Measurements from ENCODE around the gene LRRC8B. TPM values are rescaled to one million over a fixed set of nuclear protein-coding genes. Genes with fewer than 3 reads are reported as not detected.

The LRRC8B gene
- total RNA-seq, 1 experiment from 2014 or later = 42.9 TPM

DNA sequence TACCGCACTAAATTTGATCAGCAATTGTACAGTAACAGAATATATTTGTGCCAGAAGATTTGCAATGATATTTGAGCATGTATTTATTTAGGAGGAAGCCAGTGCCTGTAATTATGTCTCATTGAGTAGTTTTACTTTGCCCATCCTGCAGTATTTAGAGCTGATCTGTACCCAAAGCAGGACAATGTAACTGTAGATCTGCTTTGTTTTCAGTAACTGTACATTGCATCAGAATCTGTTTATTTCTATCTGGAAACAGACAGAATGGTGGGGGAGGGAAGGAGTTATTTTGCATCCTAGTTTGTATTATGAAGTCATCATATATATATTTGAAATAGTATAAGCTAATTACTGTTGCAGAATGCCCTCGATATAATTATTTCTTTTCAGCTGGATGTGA is 72.1 kb downstream of the LRRC8B start:
- no peak overlapping the region for H3K27ac Mint-ChIP-seq (ENCODE audit: unreplicated experiment)
- peaks cover 14% of the 10 kb centered on the region for H3K4me1 Mint-ChIP-seq (ENCODE audit: low read depth, unreplicated experiment)
- peaks cover 5% of the 10 kb centered on the region for H3K36me3 Mint-ChIP-seq (ENCODE audit: insufficient read depth, unreplicated experiment)
- no peaks in the 10 kb centered on the region for H3K27me3 Mint-ChIP-seq (ENCODE audit: unreplicated experiment)
- H3K9me3 Mint-ChIP-seq (ENCODE audit: low read depth, unreplicated experiment) = no peaks in the 10 kb centered on the region
- no peak for DNase-seq
- intact Hi-C loops (cut with micrococcal nuclease; ENCODE audit: unreplicated experiment) = loop anchor here (5.0 kb wide), 2 partner anchors 44 to 166 kb away; no protein-coding TSS in a partner anchor
- CTCF ChIA-PET = interaction anchor here (1.4 kb wide), 1 partner anchor 9 kb away, joined by 5 read pairs; no protein-coding TSS in a partner anchor
- no peak overlapping the region for H3K4me3 Mint-ChIP-seq (ENCODE audit: low read depth, unreplicated experiment)
- TF ChIP-seq, protein P1, sequence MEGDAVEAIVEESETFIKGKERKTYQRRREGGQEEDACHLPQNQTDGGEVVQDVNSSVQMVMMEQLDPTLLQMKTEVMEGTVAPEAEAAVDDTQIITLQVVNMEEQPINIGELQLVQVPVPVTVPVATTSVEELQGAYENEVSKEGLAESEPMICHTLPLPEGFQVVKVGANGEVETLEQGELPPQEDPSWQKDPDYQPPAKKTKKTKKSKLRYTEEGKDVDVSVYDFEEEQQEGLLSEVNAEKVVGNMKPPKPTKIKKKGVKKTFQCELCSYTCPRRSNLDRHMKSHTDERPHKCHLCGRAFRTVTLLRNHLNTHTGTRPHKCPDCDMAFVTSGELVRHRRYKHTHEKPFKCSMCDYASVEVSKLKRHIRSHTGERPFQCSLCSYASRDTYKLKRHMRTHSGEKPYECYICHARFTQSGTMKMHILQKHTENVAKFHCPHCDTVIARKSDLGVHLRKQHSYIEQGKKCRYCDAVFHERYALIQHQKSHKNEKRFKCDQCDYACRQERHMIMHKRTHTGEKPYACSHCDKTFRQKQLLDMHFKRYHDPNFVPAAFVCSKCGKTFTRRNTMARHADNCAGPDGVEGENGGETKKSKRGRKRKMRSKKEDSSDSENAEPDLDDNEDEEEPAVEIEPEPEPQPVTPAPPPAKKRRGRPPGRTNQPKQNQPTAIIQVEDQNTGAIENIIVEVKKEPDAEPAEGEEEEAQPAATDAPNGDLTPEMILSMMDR (IDR thresholded peaks at IDR 0.05; ENCODE audit: unreplicated experiment) = no peak
- BruUV-seq (replicated peaks) = no TSS peak

DNA sequence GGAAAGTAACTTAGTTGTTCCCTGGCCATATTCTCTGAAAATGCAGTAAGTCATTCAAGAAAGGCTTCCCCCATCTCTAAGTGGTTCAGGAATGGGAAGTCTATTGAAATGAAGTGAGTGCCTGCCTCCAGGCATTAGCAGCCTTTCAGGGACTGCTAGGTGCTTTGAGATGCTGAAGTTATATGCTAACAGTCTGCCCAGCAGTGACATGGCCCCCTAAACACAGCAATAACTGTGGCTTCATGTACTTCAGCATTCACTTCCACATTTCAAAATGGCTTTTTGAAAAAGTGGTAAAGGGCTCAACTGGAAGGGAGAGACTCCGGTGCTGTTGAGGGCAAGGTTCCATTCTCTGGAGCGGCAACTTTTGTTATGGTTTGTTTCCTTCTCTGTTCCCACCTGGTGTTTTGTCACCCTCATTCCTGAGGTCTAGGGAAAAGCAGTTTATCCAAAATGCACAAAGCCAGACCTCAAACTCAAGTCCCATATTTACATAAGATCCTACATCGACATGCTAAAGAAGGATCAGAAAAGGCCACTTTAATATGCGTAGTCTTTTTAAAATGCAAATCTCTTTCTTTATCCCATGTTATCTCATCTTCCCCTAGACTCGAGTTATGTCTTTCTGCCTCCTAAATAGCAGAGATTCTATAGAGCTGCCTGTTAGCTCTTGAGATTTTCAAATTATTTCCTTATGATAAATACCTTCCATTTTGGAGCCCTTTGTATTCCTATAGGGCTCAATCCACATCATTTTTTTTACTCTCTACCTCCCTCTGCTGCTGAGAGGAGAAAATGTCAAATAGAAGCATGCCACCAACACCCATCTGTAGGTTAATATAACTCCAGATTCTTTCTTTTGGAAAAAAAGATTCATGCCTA is 74.1 kb downstream of the LRRC8B start:
- peak overlapping the region; percentile 56 for H3K27ac Mint-ChIP-seq (ENCODE audit: unreplicated experiment)
- H3K4me3 Mint-ChIP-seq (ENCODE audit: low read depth, unreplicated experiment) = no peak overlapping the region

DNA sequence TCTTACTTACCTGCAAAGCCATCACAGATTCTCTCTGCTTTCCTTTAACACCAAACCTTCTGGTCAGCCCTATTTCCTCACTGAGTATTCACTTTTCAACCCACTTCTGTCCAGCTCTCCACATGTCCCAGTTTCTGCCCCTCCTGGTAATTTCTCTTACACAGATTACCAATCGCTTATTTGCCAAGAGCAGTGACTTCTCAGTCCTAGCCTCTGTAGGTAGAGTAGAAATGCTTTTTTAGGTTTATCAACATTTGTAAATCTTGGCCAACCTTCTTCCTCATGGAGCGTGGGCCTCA is 74.7 kb downstream of the LRRC8B start:
- peak overlapping the region; percentile 56 for H3K27ac Mint-ChIP-seq (ENCODE audit: unreplicated experiment)
- no peak for DNase-seq
- no peaks in the 10 kb centered on the region for H3K9me3 Mint-ChIP-seq (ENCODE audit: low read depth, unreplicated experiment)
- CTCF ChIA-PET = interaction anchor here (1.2 to 1.3 kb wide), 2 partner anchors 116 to 164 kb away, joined by 5 read pairs; no protein-coding TSS in a partner anchor
- no peak overlapping the region for H3K4me3 Mint-ChIP-seq (ENCODE audit: low read depth, unreplicated experiment)
- peaks cover 14% of the 10 kb centered on the region for H3K4me1 Mint-ChIP-seq (ENCODE audit: low read depth, unreplicated experiment)
- BruUV-seq (replicated peaks) = no TSS peak
- intact Hi-C loops (cut with micrococcal nuclease; ENCODE audit: unreplicated experiment) = loop anchor here (1.0 to 5.0 kb wide), 5 partner anchors 47 to 163 kb away; no protein-coding TSS in a partner anchor
- H3K27me3 Mint-ChIP-seq (ENCODE audit: unreplicated experiment) = no peaks in the 10 kb centered on the region
- TF ChIP-seq, protein P1 (IDR thresholded peaks at IDR 0.05; ENCODE audit: unreplicated experiment) = no peak
- H3K36me3 Mint-ChIP-seq (ENCODE audit: insufficient read depth, unreplicated experiment) = peaks cover 5% of the 10 kb centered on the region

More for the DNA sequence above, 74.1 kb downstream of the LRRC8B start:
- CTCF ChIA-PET = interaction anchor here (1.2 to 1.3 kb wide), 2 partner anchors 115 to 164 kb away, joined by 5 read pairs; no protein-coding TSS in a partner anchor
- TF ChIP-seq, protein P1 (IDR thresholded peaks at IDR 0.05; ENCODE audit: unreplicated experiment) = peak; percentile 60
- peak; percentile 36 for DNase-seq
- Mint-ChIP-seq H3K4me1 (ENCODE audit: low read depth, unreplicated experiment) (peaks cover 14% of the 10 kb centered on the region), H3K9me3 (ENCODE audit: low read depth, unreplicated experiment) (no peaks in the 10 kb centered on the region), H3K36me3 (ENCODE audit: insufficient read depth, unreplicated experiment) (peaks cover 5% of the 10 kb centered on the region), H3K27me3 (ENCODE audit: unreplicated experiment) (no peaks in the 10 kb centered on the region)
- no TSS peak for BruUV-seq (replicated peaks)
- intact Hi-C loops (cut with micrococcal nuclease; ENCODE audit: unreplicated experiment) = loop anchor here (1.0 to 5.0 kb wide), 5 partner anchors 46 to 164 kb away; no protein-coding TSS in a partner anchor

DNA sequence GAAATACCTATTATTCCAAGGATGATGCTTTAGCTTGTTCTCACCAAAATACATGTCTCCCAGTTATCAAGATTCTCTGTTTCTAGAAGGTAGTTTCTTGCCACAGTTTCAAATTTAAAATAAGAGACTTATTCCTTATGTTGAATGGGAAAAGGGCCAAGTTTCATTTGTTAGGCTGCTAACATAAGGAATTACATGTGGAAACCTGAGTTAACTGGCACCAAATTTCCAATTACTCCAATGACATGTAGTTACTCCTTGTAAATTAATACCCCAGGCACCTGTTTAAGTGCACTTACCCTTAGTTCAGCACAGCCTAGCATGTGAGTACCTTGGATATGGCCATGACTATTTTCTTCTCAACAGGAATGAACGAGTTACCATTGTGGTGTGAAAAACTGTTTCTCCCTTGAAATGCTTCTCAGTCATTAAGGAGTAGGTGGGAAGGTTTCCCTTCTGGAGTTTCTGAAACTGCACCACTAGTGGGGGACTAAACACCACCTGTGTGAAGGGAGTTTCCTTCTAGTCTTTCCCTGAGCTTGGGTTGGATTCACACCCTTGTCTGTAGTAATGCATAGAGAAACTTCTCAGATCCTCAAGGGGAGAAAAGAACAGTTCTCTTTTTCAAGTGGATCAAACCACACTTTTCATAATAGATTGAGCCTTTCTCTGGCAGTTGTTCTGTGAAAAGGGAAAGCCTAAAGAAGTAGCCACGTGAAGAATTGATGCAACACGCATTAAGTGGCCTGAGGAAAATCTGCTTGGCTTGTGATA is 76.0 kb downstream of the LRRC8B start:
- CTCF ChIA-PET = no interaction called here
- Mint-ChIP-seq H3K27ac (ENCODE audit: unreplicated experiment) (no peak overlapping the region), H3K27me3 (ENCODE audit: unreplicated experiment) (no peaks in the 10 kb centered on the region), H3K4me3 (ENCODE audit: low read depth, unreplicated experiment) (no peak overlapping the region), H3K9me3 (ENCODE audit: low read depth, unreplicated experiment) (no peaks in the 10 kb centered on the region), H3K36me3 (ENCODE audit: insufficient read depth, unreplicated experiment) (peaks cover 5% of the 10 kb centered on the region), H3K4me1 (ENCODE audit: low read depth, unreplicated experiment) (peaks cover 24% of the 10 kb centered on the region)
- no TSS peak for BruUV-seq (replicated peaks)
- intact Hi-C loops (cut with micrococcal nuclease; ENCODE audit: unreplicated experiment) = no loop called here
- TF ChIP-seq, protein P1 (IDR thresholded peaks at IDR 0.05; ENCODE audit: unreplicated experiment) = no peak
- DNase-seq = no peak
